DMS79 treated with DMSO at 0.1 percent for 48 hours (cell line): ENCODE results near the gene LRRFIP2.
"Not testable (repeated sequence)": the region's sequence is repeated elsewhere in the genome, so short reads cannot be mapped to it uniquely, and the experiment has no call there.

ENCODE experiments used
- DNase-seq: peaks from one replicate; lab custom pipeline; 2025; lab: John Stamatoyannopoulos, UW

The LRRFIP2 gene

GRCh38 chr3:37174532-37175126, at the start of gene LRRFIP2:
Gene LRRFIP2 (minus strand): TSS chr3:37174582. CDS start chr3:37148983, 25,599 bp downstream.
- DNase-seq = no peak

GRCh38 chr3:37223576-37223975, 49.2 kb upstream of the LRRFIP2 start:
- no peak for DNase-seq

- no peak for DNase-seq
Observed at GRCh38 chr3:37223141-37223558, 48.8 kb upstream of the LRRFIP2 start.

- DNase-seq = not testable (repeated sequence)
Observed at GRCh38 chr3:37222542-37222941, 48.2 kb upstream of the LRRFIP2 start.

GRCh38 chr3:37221407-37221806, 47.0 kb upstream of the LRRFIP2 start:
- DNase-seq = no peak

GRCh38 chr3:37219266-37219665, 44.9 kb upstream of the LRRFIP2 start:
- peak; percentile 75 for DNase-seq

- peak; percentile 48 for DNase-seq
Observed at GRCh38 chr3:37218206-37218605, 43.8 kb upstream of the LRRFIP2 start.

GRCh38 chr3:37217098-37217849, 42.9 kb upstream of the LRRFIP2 start:
- no peak for DNase-seq

- DNase-seq = no peak
Observed at GRCh38 chr3:37216597-37217097, 42.3 kb upstream of the LRRFIP2 start.

GRCh38 chr3:37214076-37214475, 39.7 kb upstream of the LRRFIP2 start:
- DNase-seq = no peak

- DNase-seq = no peak
Observed at GRCh38 chr3:37210230-37210629, 35.8 kb upstream of the LRRFIP2 start.

GRCh38 chr3:37208576-37208975, 34.2 kb upstream of the LRRFIP2 start:
- not testable (repeated sequence) for DNase-seq

GRCh38 chr3:37208008-37208407, 33.6 kb upstream of the LRRFIP2 start:
- DNase-seq = not testable (repeated sequence)

- not testable (repeated sequence) for DNase-seq
Observed at GRCh38 chr3:37206041-37206440, 31.7 kb upstream of the LRRFIP2 start.

GRCh38 chr3:37204314-37204713, 29.9 kb upstream of the LRRFIP2 start:
- DNase-seq = no peak

GRCh38 chr3:37202035-37202434, 27.7 kb upstream of the LRRFIP2 start:
- no peak for DNase-seq

- no peak for DNase-seq
Observed at GRCh38 chr3:37200141-37200540, 25.8 kb upstream of the LRRFIP2 start.

GRCh38 chr3:37198996-37199395, 24.6 kb upstream of the LRRFIP2 start:
- no peak for DNase-seq

GRCh38 chr3:37198547-37198946, 24.2 kb upstream of the LRRFIP2 start:
- no peak for DNase-seq

GRCh38 chr3:37197810-37198371, 23.5 kb upstream of the LRRFIP2 start:
- DNase-seq = no peak

- DNase-seq = no peak
Observed at GRCh38 chr3:37194533-37194932, 20.2 kb upstream of the LRRFIP2 start.

GRCh38 chr3:37190667-37191066, 16.3 kb upstream of the LRRFIP2 start:
- no peak for DNase-seq

GRCh38 chr3:37189109-37189508, 14.7 kb upstream of the LRRFIP2 start:
- DNase-seq = no peak
